PC-3 (cell line): ENCODE measurements around the gene TTC22. TPM values are rescaled to one million over a fixed set of nuclear protein-coding genes. Genes with fewer than 3 reads are reported as not detected.

Experiments
- ATAC-seq: fragments of 200-7000 bp; cut with Tn5 transposase; 2 replicates; pipeline ENCODE4 v1.9.1; 2020; ENCODE audit warnings: mild to moderate bottlenecking, moderate library complexity
- BruUV-seq: library from RNA; stranded (reverse); fragments of 400-500 nt; replicated peaks from 2 replicates; lab custom pipeline; 2021; lab: Mats Ljungman, UMichigan
- CTCF ChIA-PET: fragments of 300-600 bp; sonication (Branson Sonifier 250); formaldehyde crosslinking; loops from one replicate; lab custom pipeline; 2022; ENCODE audit warnings: antibody characterized with exemption; lab: Charles Lee
- POLR2A ChIA-PET: fragments of 300-600 bp; sonication (Branson Sonifier 250); formaldehyde crosslinking; loops from one replicate; lab custom pipeline; 2022; ENCODE audit warnings: antibody characterized with exemption; ENCODE audit not compliant: unreplicated experiment; lab: Charles Lee
- DNase-seq: peaks from one replicate; pipeline ENCODE4 v3.0.0-alpha.2; 2015
- H2AFZ ChIP-seq: fragments of 300-600 bp; sonication (generic); 2 replicates; pipeline ENCODE4 v1.6.0; 2016; ENCODE audit warnings: antibody characterized with exemption, low read length
- H3F3A ChIP-seq: fragments of 300-600 bp; sonication (generic); one replicate; pipeline ENCODE4 v1.6.0; 2017; ENCODE audit warnings: antibody characterized with exemption, low read length, control low read depth, mild to moderate bottlenecking; ENCODE audit not compliant: unreplicated experiment
- H3K27ac ChIP-seq: fragments of 300-600 bp; sonication (generic); 2 replicates; pipeline ENCODE4 v1.5.1; 2016; ENCODE audit warnings: mild to moderate bottlenecking, low read length
- H3K27me3 ChIP-seq: fragments of 300-600 bp; sonication (generic); 2 replicates; pipeline ENCODE4 v1.6.1; 2016; ENCODE audit warnings: low read length, mixed read lengths
- H3K36me3 ChIP-seq: fragments of 300-600 bp; sonication (generic); 2 replicates; pipeline ENCODE4 v1.6.1; 2016; ENCODE audit warnings: low read depth, mixed run types, low read length, mixed read lengths
- H3K4me1 ChIP-seq: fragments of 300-600 bp; sonication (generic); 2 replicates; pipeline ENCODE4 v1.5.1; 2016; ENCODE audit warnings: low read length; ENCODE audit not compliant: insufficient read depth
- H3K4me2 ChIP-seq: fragments of 300-600 bp; sonication (generic); 2 replicates; pipeline ENCODE4 v1.6.0; 2016; ENCODE audit warnings: low read length
- H3K4me3 ChIP-seq: fragments of 300-600 bp; sonication (generic); 2 replicates; pipeline ENCODE4 v1.5.1; 2016; ENCODE audit warnings: mild to moderate bottlenecking, low read length, mixed read lengths
- H3K79me2 ChIP-seq: fragments of 300-600 bp; sonication (generic); 2 replicates; pipeline ENCODE4 v1.6.1; 2017; ENCODE audit warnings: low read length, mixed read lengths
- H3K9ac ChIP-seq: fragments of 300-600 bp; sonication (generic); 2 replicates; pipeline ENCODE4 v1.6.0; 2016; ENCODE audit warnings: mild to moderate bottlenecking, low read length
- H3K9me2 ChIP-seq: fragments of 300-600 bp; sonication (generic); replicated peaks from 2 replicates; pipeline ENCODE4 v1.6.1; 2016; ENCODE audit warnings: mixed run types, low read length, mixed read lengths
- H3K9me3 ChIP-seq: fragments of 300-600 bp; sonication (generic); 2 replicates; pipeline ENCODE4 v1.6.1; 2016; ENCODE audit warnings: low read length, mixed read lengths
- H4K20me1 ChIP-seq: fragments of 300-600 bp; sonication (generic); 2 replicates; pipeline ENCODE4 v1.6.1; 2016; ENCODE audit warnings: low read length, mixed read lengths
- EZH2 ChIP-seq: fragments of 300-600 bp; sonication (generic); IDR thresholded peaks from one replicate; pipeline ENCODE4 v1.6.1; 2017; ENCODE audit warnings: antibody characterized with exemption, mild to moderate bottlenecking, low read length; ENCODE audit not compliant: unreplicated experiment
- EZH2phosphoT487 ChIP-seq: fragments of 300-600 bp; sonication (generic); IDR thresholded peaks from 2 replicates; pipeline ENCODE4 v1.6.1; 2018; ENCODE audit warnings: mild to moderate bottlenecking, antibody characterized with exemption, low read length, borderline replicate concordance
- intact Hi-C: fragments of 100-400 bp; cut with micrococcal nuclease; formaldehyde crosslinking; loops from 2 replicates; pipeline ENCODE4 v1.9.0; 2023
- total RNA-seq: library from RNA; depleted of rRNA; stranded (reverse); fragments of >200 nt; gene quantifications from 2 replicates; pipeline ENCODE4 v1.2.3, GENCODE V29; 2014
- TF ChIP-seq, protein P1 (sequence below): fragments of 300-600 bp; sonication (generic); conservative IDR thresholded peaks from 2 replicates; pipeline ENCODE4 v1.5.1; 2017; ENCODE audit warnings: antibody characterized with exemption, low read depth, mild to moderate bottlenecking, low read length

The TTC22 gene
- total RNA-seq, 1 experiment from 2014 or later: 21.8 TPM

DNA sequence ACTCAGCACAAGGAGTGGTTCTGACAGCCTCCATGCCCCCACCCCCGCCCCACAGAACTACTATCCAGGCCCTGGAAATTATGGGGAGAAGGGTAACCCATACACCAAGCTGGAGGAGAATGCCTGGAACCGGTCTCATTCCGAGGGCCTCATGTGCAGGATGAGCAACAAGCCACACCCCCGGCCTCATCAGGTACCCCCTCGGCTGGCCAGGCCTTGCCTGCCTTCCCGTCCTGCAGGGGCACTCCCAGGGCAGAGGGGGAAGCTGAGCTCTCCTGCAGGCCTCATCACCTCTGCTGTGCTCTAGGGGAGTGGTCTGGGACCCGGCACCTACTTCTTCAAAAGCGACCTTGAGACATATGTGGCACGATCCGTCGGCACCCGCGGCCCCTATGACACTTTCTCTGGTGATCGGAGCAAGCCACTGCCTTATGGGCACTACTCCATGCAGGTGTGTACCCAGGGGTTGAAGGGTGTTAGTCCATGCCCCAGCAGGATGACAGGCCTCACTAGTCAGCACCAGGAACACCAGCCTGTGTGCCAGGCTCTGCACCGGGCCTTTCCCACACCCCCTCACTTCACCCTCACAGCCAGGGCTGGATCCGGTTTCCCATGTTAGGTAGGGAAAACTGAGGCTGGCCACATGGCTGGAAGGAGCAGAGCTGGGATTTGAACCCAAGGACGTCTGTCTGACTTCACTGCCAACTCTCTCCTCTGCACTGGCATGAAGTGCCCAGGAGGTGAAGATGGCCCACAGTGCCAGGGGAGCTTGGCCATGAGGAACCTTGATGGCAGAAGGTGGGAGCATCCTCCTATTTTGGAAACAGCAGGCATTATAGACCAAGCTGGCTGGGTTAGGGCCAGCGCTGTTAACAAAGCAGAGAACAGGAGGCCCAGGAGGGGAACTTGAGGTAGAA is 10.9 kb upstream of the TTC22 start:
- H3F3A ChIP-seq: no peaks in the 10 kb centered on the region
- ATAC-seq: no peak
- POLR2A ChIA-PET: no interaction called here
- intact Hi-C loops: loop anchor here (2.0 to 5.0 kb wide), 2 partner anchors 45 to 313 kb away; no protein-coding TSS in a partner anchor
- no peaks in the 10 kb centered on the region for H3K9me3 ChIP-seq
- TF ChIP-seq EZH2 (no peak), EZH2phosphoT487 (no peak)
- TF ChIP-seq, protein P1, sequence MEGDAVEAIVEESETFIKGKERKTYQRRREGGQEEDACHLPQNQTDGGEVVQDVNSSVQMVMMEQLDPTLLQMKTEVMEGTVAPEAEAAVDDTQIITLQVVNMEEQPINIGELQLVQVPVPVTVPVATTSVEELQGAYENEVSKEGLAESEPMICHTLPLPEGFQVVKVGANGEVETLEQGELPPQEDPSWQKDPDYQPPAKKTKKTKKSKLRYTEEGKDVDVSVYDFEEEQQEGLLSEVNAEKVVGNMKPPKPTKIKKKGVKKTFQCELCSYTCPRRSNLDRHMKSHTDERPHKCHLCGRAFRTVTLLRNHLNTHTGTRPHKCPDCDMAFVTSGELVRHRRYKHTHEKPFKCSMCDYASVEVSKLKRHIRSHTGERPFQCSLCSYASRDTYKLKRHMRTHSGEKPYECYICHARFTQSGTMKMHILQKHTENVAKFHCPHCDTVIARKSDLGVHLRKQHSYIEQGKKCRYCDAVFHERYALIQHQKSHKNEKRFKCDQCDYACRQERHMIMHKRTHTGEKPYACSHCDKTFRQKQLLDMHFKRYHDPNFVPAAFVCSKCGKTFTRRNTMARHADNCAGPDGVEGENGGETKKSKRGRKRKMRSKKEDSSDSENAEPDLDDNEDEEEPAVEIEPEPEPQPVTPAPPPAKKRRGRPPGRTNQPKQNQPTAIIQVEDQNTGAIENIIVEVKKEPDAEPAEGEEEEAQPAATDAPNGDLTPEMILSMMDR: no peak
- no peak overlapping the region for H2AFZ ChIP-seq
- no peaks in the 10 kb centered on the region for H3K79me2 ChIP-seq
- no peak overlapping the region for H3K4me2 ChIP-seq
- H3K36me3 ChIP-seq: no peaks in the 10 kb centered on the region
- H3K9ac ChIP-seq: no peak overlapping the region
- DNase-seq: no peak
- H3K27ac ChIP-seq: no peak overlapping the region
- H3K4me1 ChIP-seq: peaks cover 11% of the 10 kb centered on the region
- H3K4me3 ChIP-seq: no peak overlapping the region
- H3K9me2 ChIP-seq: no peaks in the 10 kb centered on the region
- no TSS peak for BruUV-seq
- H4K20me1 ChIP-seq: no peaks in the 10 kb centered on the region
- H3K27me3 ChIP-seq: no peaks in the 10 kb centered on the region
- CTCF ChIA-PET: no interaction called here

DNA sequence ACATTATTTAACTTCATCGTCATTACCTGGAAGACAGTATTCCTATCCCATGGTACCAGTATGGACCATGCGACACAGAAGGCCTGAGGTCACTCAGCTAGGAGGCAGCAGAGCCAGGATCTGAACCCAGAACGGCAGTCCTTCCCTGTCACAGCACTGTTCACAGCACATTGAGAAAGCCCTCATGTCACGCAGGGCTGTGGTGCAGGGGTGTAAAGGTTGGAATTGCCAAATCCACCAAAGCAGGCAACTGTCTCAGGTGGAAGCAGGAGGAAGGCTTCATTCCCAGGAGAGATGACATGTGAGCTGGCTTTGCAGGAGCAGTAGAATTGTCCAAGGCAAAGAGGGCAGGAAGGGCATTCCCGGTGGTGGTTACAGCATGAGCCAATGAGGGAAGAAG is 9.9 kb upstream of the TTC22 start:
- ChIA-PET POLR2A (no interaction called here), CTCF (no interaction called here)
- no peaks in the 10 kb centered on the region for H3K79me2 ChIP-seq
- BruUV-seq: no TSS peak
- intact Hi-C loops: loop anchor here (2.0 to 5.0 kb wide), 2 partner anchors 46 to 312 kb away; no protein-coding TSS in a partner anchor
- H4K20me1 ChIP-seq: no peaks in the 10 kb centered on the region
- no peak overlapping the region for H3K27ac ChIP-seq
- no peak overlapping the region for H2AFZ ChIP-seq
- no peaks in the 10 kb centered on the region for H3K27me3 ChIP-seq
- DNase-seq: no peak
- peaks cover 14% of the 10 kb centered on the region for H3K4me1 ChIP-seq
- H3K36me3 ChIP-seq: no peaks in the 10 kb centered on the region
- no peak overlapping the region for H3K9ac ChIP-seq
- no peak overlapping the region for H3K4me3 ChIP-seq
- no peak for TF ChIP-seq EZH2
- no peak for TF ChIP-seq EZH2phosphoT487
- TF ChIP-seq, protein P1: no peak
- no peaks in the 10 kb centered on the region for H3K9me3 ChIP-seq
- no peaks in the 10 kb centered on the region for H3F3A ChIP-seq
- no peaks in the 10 kb centered on the region for H3K9me2 ChIP-seq
- no peak overlapping the region for H3K4me2 ChIP-seq
- ATAC-seq: no peak
